HG02759 (cell line): ENCODE measurements around the gene CSNK1G1.
"Not testable (repeated sequence)": the region's sequence is repeated elsewhere in the genome, so short reads cannot be mapped to it uniquely, and the experiment has no call there.

Source experiments
- ATAC-seq: cut with Tn5 transposase; IDR thresholded peaks from one replicate; pipeline ENCODE4 v1.9.1; 2021; ENCODE audit warnings: mild to moderate bottlenecking, moderate library complexity; ENCODE audit not compliant: unreplicated experiment

Gene CSNK1G1

GRCh38 chr15:64246364-64247189 is 109.4 kb downstream of the CSNK1G1 start:
- peak; percentile 88 for ATAC-seq

GRCh38 chr15:64245405-64245804 is 110.6 kb downstream of the CSNK1G1 start:
- ATAC-seq = no peak

GRCh38 chr15:64237677-64238076 is 118.3 kb downstream of the CSNK1G1 start:
- ATAC-seq = no peak

- no peak for ATAC-seq
Measured at GRCh38 chr15:64236156-64236894, 119.6 kb downstream of the CSNK1G1 start.

- no peak for ATAC-seq
Measured at GRCh38 chr15:64235552-64235951, 120.4 kb downstream of the CSNK1G1 start.

- ATAC-seq = no peak
Measured at GRCh38 chr15:64233299-64233698, 122.7 kb downstream of the CSNK1G1 start.

- ATAC-seq = no peak
Measured at GRCh38 chr15:64232400-64232799, 123.6 kb downstream of the CSNK1G1 start.

GRCh38 chr15:64229129-64229724 is 126.7 kb downstream of the CSNK1G1 start:
- ATAC-seq = no peak

- ATAC-seq = no peak
Measured at GRCh38 chr15:64225804-64226203, 130.2 kb downstream of the CSNK1G1 start.

GRCh38 chr15:64224511-64224910 is 131.5 kb downstream of the CSNK1G1 start:
- no peak for ATAC-seq

GRCh38 chr15:64223882-64224281 is 132.1 kb downstream of the CSNK1G1 start:
- ATAC-seq = no peak

GRCh38 chr15:64222573-64223366 is 133.2 kb downstream of the CSNK1G1 start:
- no peak for ATAC-seq

GRCh38 chr15:64221911-64222310 is 134.1 kb downstream of the CSNK1G1 start:
- not testable (repeated sequence) for ATAC-seq

- not testable (repeated sequence) for ATAC-seq
Measured at GRCh38 chr15:64217429-64217750, 138.6 kb downstream of the CSNK1G1 start.

GRCh38 chr15:64216730-64217428 is 139.1 kb downstream of the CSNK1G1 start:
- ATAC-seq = no peak

- ATAC-seq = no peak
Measured at GRCh38 chr15:64216196-64216595, 139.8 kb downstream of the CSNK1G1 start.

- ATAC-seq = no peak
Measured at GRCh38 chr15:64213646-64214045, 142.3 kb downstream of the CSNK1G1 start.

GRCh38 chr15:64211696-64212095 is 144.3 kb downstream of the CSNK1G1 start:
- no peak for ATAC-seq

- no peak for ATAC-seq
Measured at GRCh38 chr15:64210371-64210770, 145.6 kb downstream of the CSNK1G1 start.

GRCh38 chr15:64209680-64210334 is 146.2 kb downstream of the CSNK1G1 start:
- ATAC-seq = no peak
